Endometrium (tissue), 2 donors: ENCODE measurements around the gene ZBTB44.
"Not testable (repeated sequence)": the region's sequence is repeated elsewhere in the genome, so short reads cannot be mapped to it uniquely, and the experiment has no call there.

Experiments
- FAIRE-seq: peaks from 2 replicates; lab custom pipeline; 2012; peaks lifted over from hg19 to GRCh38; lab: Jason Lieb, UNC
- donor health status: control.
- donor health status: control.

ZBTB44 gene

GRCh38 chr11:130249371-130249770 lies 65.3 kb downstream of the ZBTB44 start:
- FAIRE-seq: no peak

GRCh38 chr11:130247319-130247718 lies 67.4 kb downstream of the ZBTB44 start:
- FAIRE-seq: no peak

- no peak for FAIRE-seq
These were observed 68.0 kb downstream of the ZBTB44 start for GRCh38 chr11:130246738-130247137.

GRCh38 chr11:130246270-130246669 lies 68.4 kb downstream of the ZBTB44 start:
- no peak for FAIRE-seq

GRCh38 chr11:130245375-130245774 lies 69.3 kb downstream of the ZBTB44 start:
- FAIRE-seq: not testable (repeated sequence)

- no peak for FAIRE-seq
These were observed 69.9 kb downstream of the ZBTB44 start for GRCh38 chr11:130244848-130245247.

- FAIRE-seq: no peak
These were observed 70.9 kb downstream of the ZBTB44 start for GRCh38 chr11:130243816-130244215.

GRCh38 chr11:130241713-130242112 lies 73.0 kb downstream of the ZBTB44 start:
- FAIRE-seq: no peak

- no peak for FAIRE-seq
These were observed 77.3 kb downstream of the ZBTB44 start for GRCh38 chr11:130237282-130238006.

GRCh38 chr11:130234315-130234714 lies 80.4 kb downstream of the ZBTB44 start:
- FAIRE-seq: no peak

- FAIRE-seq: not testable (repeated sequence)
These were observed 80.8 kb downstream of the ZBTB44 start for GRCh38 chr11:130233888-130234287.

- FAIRE-seq: not testable (repeated sequence)
These were observed 81.2 kb downstream of the ZBTB44 start for GRCh38 chr11:130233486-130233885.

- no peak for FAIRE-seq
These were observed 87.3 kb downstream of the ZBTB44 start for GRCh38 chr11:130227373-130227772.

GRCh38 chr11:130223291-130223971 lies 91.3 kb downstream of the ZBTB44 start:
- FAIRE-seq: no peak

- no peak for FAIRE-seq
These were observed 94.2 kb downstream of the ZBTB44 start for GRCh38 chr11:130220311-130221035.

- no peak for FAIRE-seq
These were observed 95.6 kb downstream of the ZBTB44 start for GRCh38 chr11:130219148-130219547.

GRCh38 chr11:130218501-130219070 lies 96.1 kb downstream of the ZBTB44 start:
- no peak for FAIRE-seq

GRCh38 chr11:130217133-130218031 lies 97.3 kb downstream of the ZBTB44 start:
- FAIRE-seq: no peak

- no peak for FAIRE-seq
These were observed 98.1 kb downstream of the ZBTB44 start for GRCh38 chr11:130216591-130217132.

- no peak for FAIRE-seq
These were observed 98.5 kb downstream of the ZBTB44 start for GRCh38 chr11:130216221-130216550.

- no peak for FAIRE-seq
These were observed 99.0 kb downstream of the ZBTB44 start for GRCh38 chr11:130215531-130216220.
